GM18867 (cell line): ENCODE measurements around the gene GPR156.
"Not testable (repeated sequence)": the region's sequence is repeated elsewhere in the genome, so short reads cannot be mapped to it uniquely, and the experiment has no call there.

Source experiments
- ATAC-seq: cut with Tn5 transposase; IDR thresholded peaks from one replicate; pipeline ENCODE4 v1.9.1; 2021; ENCODE audit warnings: mild to moderate bottlenecking, moderate library complexity; ENCODE audit not compliant: unreplicated experiment

Gene GPR156

DNA sequence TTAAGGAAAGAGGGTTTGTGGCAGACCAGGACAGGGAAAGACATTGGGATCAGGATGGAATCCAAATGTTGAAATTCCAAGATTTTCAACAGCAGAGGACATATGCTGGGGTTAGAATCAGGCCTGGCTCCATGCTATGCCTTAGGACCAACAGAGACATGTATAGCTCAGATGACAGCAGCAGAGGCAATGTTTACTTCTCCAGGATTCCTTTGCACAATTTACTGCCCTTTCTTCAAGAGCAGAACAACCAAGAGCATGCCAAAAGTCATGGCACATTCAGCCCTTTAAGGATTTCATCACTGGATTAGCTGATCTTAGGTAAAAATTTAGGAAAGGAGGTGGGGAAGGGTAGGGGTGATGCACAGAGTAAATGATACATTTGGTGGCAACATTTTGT is 121.2 kb downstream of the GPR156 start:
- ATAC-seq: no peak

DNA sequence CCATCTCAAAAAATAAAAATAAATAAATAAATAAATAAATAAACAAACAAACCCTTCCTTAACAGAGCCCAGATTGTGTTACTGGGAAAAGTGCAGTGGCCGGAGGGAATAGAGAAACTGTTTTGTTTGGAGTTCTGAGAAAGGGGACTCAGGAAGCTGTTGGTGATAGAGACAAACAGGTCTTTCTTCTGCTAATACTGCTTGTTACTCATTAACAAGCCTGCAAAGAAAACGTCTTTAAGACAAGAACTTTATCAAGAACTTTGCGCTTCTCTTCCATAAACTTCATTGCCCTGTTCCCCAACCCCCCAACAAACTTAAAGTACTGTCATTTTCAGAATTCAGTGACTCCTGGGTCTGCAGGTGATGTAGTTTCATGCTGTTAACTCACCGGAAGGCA is 122.0 kb downstream of the GPR156 start:
- no peak for ATAC-seq

DNA sequence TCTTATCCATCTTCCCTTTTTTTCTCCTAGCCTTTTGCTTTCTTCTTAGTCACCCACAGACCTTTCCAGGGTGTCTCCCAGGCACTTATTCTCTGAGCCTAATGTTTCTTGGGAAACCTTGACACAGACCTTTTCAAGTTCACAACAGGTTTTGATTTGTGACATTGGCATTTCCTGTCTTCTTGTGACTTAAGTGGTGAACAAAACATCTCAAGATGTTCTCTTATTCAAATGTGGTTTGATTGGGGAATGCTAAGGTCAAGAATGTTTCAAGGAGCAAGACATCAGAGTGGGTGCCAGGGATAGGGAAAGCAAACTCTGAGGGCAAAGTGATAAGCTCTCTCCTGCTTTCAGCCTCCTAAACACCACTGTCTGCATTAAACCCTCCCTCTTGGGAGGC is 122.6 kb downstream of the GPR156 start:
- no peak for ATAC-seq

GRCh38 chr3:120161902-120162301 is 123.1 kb downstream of the GPR156 start:
- ATAC-seq: no peak

DNA sequence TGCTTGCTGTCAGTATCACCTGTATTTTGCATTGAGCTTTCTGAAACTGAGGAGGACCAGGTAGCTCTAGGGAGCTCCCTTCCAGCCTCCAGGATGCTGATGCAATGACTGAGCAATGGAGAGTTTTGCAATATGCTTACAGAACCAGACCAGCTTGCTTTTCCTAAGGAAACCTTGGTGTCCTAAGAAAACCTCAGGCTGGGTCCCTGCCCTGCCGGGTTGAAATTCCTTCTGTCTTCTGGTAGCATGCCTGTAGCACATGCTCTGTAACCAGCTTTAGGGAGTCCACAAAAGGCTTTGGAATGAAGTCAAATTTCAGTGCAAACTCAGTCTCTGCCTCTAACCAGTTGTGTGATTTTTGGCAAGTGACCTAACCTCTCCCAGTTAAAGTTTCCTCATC is 125.0 kb downstream of the GPR156 start:
- ATAC-seq: no peak

- ATAC-seq: no peak
These were observed 127.3 kb downstream of the GPR156 start for GRCh38 chr3:120157681-120158080.

- no peak for ATAC-seq
These were observed 127.9 kb downstream of the GPR156 start for GRCh38 chr3:120157113-120157512.

DNA sequence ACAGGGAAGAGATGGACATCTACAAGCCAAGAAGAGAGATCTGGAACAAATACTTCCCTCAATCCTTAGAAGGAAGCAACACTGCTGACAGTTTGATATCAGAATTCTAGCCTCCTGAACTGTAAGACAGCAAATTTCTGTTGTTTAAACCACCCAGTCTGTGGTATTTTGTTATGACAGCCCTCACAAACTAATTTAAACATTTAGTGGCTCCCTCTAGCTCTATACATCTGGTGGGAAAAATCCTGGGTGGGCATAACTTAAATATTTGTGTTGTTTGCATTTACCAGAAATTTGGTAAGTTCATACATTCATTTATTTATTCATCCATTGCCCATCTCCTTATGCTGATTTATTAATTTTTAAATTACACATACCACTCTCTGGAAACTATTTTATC is 128.3 kb downstream of the GPR156 start:
- no peak for ATAC-seq

- not testable (repeated sequence) for ATAC-seq
These were observed 129.3 kb downstream of the GPR156 start for GRCh38 chr3:120155694-120156093.

DNA sequence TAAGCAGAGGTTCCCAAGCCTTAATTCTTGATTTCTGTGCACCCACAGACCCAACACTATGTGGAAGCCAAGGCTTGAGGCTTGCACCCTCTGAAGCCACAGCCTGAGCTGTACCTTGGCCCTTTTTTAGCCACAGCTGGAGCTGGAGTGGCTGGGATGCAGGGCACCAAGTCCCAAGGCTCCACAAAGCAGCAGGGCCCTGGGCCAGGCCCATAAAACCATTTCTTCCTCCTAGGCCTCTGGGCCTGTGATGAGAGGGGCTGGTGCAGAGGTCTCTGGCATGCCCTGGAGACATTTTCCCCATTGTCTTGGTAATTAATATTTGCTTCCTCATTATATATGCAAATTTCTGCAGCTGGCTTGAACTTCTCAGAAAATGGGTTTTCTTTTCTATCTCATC is 129.9 kb downstream of the GPR156 start:
- ATAC-seq: no peak

DNA sequence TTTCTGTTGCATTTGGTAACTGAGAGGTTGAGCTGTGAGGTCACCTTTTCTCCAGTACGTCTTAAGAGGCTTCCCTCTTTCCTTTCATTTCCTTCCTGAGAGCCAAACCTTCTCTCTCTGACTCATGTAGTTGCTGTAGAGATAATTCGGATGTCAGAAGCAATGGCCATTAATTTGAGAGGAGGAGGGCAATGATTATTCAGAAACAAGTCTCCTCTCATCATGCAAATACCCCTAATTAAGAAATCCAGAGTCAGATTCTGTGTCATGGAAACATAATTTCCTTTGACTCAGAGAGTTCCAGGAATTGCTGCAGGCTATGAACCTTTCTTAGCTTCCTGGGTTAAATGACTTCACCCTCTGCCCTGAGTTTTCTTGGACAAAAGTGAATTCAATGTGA is 131.7 kb downstream of the GPR156 start:
- no peak for ATAC-seq

DNA sequence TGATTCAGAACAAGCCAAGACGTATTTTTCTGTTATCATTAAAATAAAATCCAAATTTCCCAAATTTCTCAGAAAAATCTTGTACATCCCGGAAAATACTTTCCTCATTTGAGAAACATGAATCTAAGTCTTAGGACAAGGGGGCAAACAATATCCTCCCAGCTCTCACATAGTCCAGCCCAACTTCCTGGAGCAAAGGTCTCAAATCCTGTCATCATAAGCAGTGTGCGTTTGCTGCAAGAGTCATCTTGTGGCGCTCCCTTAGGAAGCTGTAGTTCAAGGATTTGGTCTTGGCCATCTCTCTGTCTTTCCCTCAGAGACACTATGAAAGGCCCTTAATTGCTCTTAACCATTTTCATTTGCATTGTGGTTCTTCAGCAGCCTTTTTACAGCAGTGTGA is 133.2 kb downstream of the GPR156 start:
- no peak for ATAC-seq

DNA sequence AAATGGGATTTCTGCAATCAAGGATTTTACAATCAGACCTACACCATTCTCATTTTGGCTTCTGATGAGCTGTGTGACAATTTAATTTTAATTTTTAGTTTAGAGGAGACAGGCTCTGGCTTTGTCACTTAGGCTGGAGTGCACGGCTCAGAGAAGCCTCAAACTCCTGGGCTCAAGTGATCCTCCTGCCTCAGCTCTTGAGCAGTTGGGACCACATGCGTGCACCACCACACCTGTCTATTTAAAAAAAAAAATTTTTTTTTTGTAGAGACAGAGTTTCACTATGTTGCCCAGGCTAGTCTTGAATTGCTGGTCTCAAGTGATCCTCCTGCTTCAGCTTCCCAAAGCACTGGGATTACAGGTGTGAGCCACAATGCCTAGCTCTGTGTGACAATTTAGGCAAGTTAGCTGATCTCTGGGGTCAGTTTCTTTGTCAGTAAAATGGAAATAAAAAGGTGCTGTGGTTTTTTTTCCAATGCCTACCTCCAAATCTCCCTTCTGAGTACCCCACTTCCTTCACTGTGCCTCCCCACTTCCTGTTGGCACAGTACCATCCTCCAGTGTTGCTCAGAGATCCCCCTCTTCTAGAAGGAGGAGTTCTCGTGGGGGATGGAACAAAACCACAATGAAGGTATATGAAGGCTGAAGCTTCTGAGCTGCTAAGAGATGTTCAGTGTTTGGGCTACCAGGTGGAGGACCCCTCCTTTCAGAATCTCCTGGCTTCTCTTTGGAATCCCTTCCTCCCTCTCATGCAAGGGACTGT is 136.7 kb downstream of the GPR156 start:
- ATAC-seq: no peak

DNA sequence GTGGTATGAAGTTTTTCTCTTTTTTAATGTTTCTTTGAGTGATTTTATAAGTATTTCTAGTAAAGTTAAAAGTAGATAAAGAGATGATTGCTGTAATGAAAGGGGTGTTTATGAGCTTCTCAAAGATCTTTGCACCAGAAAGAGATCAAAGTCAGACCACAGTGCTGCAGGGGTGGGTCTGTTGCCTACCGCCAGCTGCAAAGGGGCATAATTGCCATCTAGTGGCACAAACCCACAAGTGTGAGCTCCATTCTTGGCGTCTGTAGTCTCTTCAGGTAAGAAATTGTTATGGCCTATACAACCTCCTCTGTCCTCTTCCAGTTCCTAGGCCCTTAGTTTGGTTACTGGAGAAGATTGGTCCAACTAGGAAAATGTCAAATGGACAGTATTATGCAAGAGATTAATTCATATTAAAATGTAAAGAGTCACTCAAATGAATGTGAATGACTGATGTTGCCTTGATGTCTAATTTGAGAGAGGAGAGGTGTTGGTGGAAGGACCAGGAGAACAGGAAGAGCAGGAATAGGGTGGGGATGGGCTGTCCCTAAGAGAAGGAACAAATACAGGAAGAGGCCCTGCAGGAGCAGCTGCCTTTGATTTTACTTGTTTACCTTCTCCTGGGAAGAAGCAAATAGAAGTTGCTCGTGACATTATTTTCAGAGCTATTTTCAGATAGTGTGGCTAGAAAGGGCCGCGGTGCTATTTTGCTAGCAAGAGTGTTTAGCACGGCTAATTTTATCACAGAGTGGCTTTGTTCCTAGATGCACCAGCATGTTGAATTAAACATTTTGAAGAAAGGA is 137.8 kb downstream of the GPR156 start:
- ATAC-seq: no peak

- peak; percentile 53 for ATAC-seq
These were observed 139.3 kb downstream of the GPR156 start for GRCh38 chr3:120145542-120146285.

GRCh38 chr3:120144267-120144666 is 140.8 kb downstream of the GPR156 start:
- no peak for ATAC-seq

DNA sequence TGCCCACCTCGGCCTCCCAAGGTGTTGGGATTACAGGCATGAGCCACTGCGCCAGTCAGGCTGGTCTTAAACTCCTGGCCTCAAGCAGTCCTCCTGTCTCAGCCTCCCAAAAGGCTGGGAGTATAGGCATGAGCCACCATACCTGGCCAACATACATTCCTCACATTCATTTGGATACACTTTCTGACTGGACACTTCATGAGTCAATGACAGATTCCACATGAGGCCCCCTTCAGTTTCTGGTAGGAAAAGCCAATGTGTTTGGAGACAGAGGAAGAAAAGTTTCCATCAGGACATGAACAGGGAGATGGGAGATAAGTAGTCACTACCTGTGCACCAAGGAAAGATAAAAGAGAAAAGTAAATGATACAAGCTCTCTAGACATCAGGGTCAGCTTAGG is 141.3 kb downstream of the GPR156 start:
- ATAC-seq: no peak

DNA sequence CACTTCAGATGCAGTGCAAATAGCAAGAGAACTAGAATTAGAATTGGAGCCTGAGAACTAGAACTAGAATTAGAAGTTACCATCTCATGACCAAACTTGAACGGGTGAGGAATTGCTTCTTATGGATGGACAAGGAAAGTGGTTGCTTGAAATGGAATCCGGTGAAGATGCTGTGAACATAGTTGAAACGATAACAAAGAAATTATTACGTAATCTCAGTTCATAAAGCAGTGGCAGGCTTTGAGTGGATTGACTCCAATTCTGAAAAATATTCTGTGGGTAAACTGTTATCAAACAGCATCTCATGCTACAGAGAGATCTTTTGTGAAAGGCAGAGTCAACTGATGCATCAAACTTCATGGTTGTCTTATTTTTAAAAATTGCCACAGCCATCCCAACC is 142.8 kb downstream of the GPR156 start:
- ATAC-seq: no peak

DNA sequence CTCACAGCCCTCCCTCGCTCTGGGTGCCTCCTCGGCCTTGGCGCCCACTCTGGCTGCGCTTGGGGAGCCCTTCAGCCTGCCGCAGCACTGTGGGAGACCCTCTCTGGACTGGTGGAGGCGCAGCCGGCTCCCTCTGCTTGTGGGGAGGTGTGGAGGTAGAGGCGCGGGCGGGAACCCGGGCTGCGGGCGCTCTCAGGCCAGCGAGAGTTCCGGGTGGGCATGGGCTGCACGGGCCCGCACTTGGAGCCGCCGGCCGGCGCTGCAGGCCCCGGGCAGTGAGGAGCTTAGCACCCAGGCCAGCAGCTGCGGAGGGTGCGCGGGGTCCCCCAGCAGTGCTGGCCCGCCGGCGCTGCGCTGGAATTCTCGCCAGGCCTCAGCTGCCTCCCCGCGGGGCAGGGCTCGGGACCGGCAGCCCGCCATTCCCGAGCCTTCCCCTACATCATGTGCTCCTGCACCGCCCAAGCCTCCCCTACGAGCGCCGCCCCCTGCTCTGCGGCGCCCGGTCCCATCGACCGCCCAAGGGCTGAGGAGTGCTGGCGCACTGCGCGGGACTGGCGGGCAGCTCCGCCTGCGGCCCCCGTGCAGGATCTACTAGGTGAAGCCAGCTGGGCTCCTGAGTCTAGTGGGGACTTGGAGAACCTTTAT is 144.8 kb downstream of the GPR156 start:
- no peak for ATAC-seq

DNA sequence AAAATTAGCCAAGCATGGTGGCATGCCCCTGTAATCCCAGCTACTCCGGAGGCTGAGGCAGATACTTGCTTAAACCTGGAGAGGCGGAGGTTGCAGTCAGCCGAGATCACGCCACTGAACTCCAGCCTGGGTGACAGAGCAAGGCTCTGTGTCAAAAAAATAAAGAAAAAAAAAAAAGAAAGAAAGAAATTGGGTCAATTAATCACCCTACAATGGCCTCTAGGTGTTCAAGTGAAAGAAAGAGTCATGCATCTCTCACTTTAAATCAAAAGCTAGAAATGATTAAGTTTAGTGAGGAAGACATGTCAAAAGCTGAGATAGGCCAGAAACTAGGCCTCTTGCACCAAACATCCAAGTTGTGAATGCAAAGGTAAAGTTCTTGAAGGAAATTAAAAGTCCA is 145.9 kb downstream of the GPR156 start:
- no peak for ATAC-seq

DNA sequence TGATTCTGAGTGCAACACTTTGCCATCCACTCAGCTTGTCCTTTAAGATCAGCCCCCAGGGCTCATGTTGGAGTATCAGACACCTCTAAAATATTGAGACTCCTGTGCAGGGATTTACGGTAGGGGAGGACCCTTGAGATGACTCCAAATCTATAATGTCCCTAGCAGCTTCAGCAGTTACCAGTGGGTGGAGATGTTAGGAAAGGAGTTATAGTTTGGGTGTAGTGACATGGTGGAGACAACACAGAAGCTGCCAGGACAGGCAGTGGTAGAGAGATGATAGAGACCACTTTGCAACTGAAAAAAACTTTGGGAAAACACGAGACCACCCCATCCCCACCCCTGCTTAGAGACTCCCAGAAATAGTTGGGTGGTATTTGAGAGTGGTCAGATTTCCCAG is 147.5 kb downstream of the GPR156 start:
- no peak for ATAC-seq
